GM18511 (cell line): ENCODE results near the gene GLOD4.

Experiments
- ATAC-seq: cut with Tn5 transposase; IDR thresholded peaks from one replicate; pipeline ENCODE4 v1.9.1; 2021; ENCODE audit warnings: mild to moderate bottlenecking, moderate library complexity; ENCODE audit not compliant: unreplicated experiment

The GLOD4 gene

GRCh38 chr17:745406-745805, 36.7 kb downstream of the GLOD4 start:
- ATAC-seq = no peak

- no peak for ATAC-seq
These were observed 37.1 kb downstream of the GLOD4 start for GRCh38 chr17:744937-745336.

GRCh38 chr17:743139-743538, 38.9 kb downstream of the GLOD4 start:
- ATAC-seq = no peak

GRCh38 chr17:742147-742793, 39.8 kb downstream of the GLOD4 start:
- ATAC-seq = no peak

DNA sequence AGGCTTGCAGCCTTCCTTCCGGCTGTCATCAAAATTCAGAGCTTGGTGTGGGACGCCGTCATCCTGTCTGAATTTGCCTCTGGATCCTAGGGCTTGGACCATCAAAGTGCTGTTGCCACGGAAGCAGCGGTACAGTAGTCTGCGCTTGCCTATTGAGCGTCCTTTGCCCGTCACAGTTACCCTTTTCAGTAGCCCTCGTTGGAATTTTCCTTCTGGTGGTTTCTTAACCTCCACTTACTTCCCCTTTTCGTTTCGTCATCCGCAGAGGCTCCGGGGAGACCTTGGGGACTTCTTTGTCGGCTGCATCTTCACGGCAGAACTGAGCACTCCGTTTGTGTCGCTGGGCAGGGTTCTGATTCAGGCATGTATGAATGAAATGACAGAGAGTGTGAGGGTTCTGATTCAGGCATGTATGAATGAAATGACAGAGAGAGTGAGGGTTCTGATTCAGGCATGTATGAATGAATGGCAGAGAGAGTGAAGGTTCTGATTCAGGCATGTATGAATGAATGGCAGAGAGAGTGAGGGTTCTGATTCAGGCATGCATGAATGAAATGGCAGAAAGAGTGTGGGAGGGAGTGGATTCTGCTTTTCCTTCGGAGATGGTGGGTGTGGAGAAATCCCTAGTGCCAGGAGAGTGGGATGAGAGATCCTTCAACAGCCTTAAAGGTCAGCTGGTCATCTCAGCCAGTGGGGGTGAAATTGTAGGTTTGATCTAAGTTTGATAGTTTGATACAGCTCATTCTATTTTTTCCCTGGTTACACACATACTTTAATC, 41.7 kb downstream of the GLOD4 start:
- ATAC-seq = peak; percentile 86

- ATAC-seq = no peak
These were observed 44.4 kb downstream of the GLOD4 start for GRCh38 chr17:737561-738113.

- ATAC-seq = no peak
These were observed 48.3 kb downstream of the GLOD4 start for GRCh38 chr17:733743-734142.

GRCh38 chr17:732902-733720, 49.0 kb downstream of the GLOD4 start:
- ATAC-seq = peak; percentile 47

- ATAC-seq = peak; percentile 76
These were observed 49.8 kb downstream of the GLOD4 start, which contains the start of gene TLCD3A for GRCh38 chr17:732067-732901. TLCD3A (plus strand) TSS chr17:732596; CDS start chr17:732648, 52 bp downstream.

DNA sequence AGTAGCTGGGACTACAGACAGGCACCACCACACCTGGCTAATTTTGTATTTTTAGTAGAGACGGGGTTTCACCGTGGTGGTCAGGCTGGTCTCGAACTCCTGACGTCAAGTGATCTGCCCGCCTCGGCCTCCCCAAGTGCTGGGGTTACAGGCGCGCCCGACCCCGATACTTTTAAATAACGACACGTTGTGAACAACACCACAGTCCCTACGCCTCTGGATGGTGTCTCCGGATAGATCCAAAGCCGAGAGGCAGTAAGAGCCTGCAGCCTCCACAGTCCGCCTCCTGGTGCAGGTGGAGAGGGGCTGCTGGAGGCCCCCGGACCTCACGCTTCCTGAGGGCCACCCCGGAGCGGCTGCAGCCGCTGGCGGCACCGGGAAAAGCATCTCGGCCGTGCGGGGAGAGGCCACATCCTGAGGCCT, 50.4 kb downstream of the GLOD4 start:
- no peak for ATAC-seq

GRCh38 chr17:728911-729310, 53.2 kb downstream of the GLOD4 start:
- ATAC-seq = no peak

- ATAC-seq = no peak
These were observed 55.7 kb downstream of the GLOD4 start for GRCh38 chr17:726271-726919.

- no peak for ATAC-seq
These were observed 56.3 kb downstream of the GLOD4 start for GRCh38 chr17:725746-726145.

DNA sequence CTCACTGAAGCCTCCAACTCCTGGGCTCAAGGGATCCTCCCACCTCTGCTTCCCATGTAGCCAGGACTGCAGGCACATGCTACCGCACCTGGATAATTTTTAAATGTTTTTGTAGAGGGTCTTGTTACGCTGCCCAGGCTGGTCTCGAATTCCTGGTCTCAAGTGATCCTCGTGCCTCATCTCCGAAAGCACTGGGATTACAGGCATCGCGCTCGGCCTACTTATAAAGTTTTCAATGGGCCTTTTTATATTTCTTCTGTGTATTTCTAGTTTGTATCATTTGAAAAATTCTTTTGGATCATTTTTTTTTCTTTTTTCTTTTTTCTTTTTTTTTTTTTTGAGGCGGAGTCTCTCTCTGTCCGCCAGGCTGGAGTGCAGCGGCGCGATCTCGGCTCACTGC, 57.0 kb downstream of the GLOD4 start:
- no peak for ATAC-seq

DNA sequence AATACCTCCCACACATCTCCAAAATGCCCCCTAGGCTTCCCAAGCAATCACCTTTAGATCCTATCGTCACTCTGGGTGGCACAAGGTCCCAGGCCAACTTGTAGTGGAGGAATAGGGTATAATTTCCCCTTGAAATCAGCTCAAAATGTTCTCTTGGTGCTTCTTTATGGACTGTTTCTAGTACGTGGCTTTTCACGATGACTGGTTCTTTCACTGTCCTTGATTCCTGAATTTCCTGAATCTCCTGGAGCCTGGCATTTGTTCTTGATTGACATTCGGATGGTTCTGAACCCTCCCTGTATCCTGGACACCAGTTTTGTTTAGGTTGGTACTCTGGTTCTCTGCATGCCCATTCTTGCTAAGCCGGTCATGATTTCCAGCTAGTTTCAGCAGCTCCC, 60.5 kb downstream of the GLOD4 start:
- ATAC-seq = no peak

GRCh38 chr17:720706-721539, 61.2 kb downstream of the GLOD4 start:
- no peak for ATAC-seq

GRCh38 chr17:718075-718474, 64.0 kb downstream of the GLOD4 start:
- ATAC-seq = no peak
